ENCODE results near the gene PLCB4.
A peak's percentile ranks its signal among the peaks of the same experiment; 100 is the strongest.

PLCB4 gene

GRCh38 chr20:9204979-9205378 is 136.1 kb downstream of the PLCB4 start:
- DNase-seq (ENCODE audit: low read depth), result no peak
- no peak overlapping the region for H3K4me3 ChIP-seq (replicated peaks; ENCODE audit: low read depth, low read length)
- TF ChIP-seq, protein P1, sequence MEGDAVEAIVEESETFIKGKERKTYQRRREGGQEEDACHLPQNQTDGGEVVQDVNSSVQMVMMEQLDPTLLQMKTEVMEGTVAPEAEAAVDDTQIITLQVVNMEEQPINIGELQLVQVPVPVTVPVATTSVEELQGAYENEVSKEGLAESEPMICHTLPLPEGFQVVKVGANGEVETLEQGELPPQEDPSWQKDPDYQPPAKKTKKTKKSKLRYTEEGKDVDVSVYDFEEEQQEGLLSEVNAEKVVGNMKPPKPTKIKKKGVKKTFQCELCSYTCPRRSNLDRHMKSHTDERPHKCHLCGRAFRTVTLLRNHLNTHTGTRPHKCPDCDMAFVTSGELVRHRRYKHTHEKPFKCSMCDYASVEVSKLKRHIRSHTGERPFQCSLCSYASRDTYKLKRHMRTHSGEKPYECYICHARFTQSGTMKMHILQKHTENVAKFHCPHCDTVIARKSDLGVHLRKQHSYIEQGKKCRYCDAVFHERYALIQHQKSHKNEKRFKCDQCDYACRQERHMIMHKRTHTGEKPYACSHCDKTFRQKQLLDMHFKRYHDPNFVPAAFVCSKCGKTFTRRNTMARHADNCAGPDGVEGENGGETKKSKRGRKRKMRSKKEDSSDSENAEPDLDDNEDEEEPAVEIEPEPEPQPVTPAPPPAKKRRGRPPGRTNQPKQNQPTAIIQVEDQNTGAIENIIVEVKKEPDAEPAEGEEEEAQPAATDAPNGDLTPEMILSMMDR (IDR thresholded peaks at IDR 0.05; ENCODE audit: low read length, missing control alignments), result no peak

- no peak overlapping the region for H3K4me3 ChIP-seq (replicated peaks; ENCODE audit: low read depth, low read length)
- TF ChIP-seq, protein P1 (IDR thresholded peaks at IDR 0.05; ENCODE audit: low read length, missing control alignments), result no peak
- no peak for DNase-seq (ENCODE audit: low read depth)
Measured at GRCh38 chr20:9206486-9206885, 137.6 kb downstream of the PLCB4 start.

- DNase-seq (ENCODE audit: low read depth), result no peak
- no peak overlapping the region for H3K4me3 ChIP-seq (replicated peaks; ENCODE audit: low read depth, low read length)
- TF ChIP-seq, protein P1 (IDR thresholded peaks at IDR 0.05; ENCODE audit: low read length, missing control alignments), result no peak
Measured at GRCh38 chr20:9207253-9207652, 138.4 kb downstream of the PLCB4 start.

DNA sequence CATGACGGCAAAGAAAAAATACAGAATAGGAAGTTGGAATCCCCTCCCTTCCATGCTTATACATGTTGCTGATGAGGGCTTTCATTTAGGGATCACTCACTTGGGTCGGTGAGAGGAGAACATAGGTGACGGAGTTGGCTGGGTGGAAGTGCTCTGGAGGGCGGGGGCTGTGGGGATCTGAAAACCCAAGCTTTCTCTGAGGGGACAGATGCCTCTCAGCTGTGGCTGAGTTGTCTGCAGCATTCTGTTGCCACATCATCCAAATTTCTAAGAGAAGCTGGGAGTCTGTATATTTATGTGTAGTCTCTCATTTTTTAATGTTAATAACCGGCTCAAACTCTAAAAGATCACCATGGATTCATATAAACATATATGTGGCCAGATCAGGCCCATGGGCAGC is 141.5 kb downstream of the PLCB4 start:
- no peak overlapping the region for H3K4me3 ChIP-seq (replicated peaks; ENCODE audit: low read depth, low read length)
- DNase-seq (ENCODE audit: low read depth), result no peak
- TF ChIP-seq, protein P1 (IDR thresholded peaks at IDR 0.05; ENCODE audit: low read length, missing control alignments), result no peak

DNA sequence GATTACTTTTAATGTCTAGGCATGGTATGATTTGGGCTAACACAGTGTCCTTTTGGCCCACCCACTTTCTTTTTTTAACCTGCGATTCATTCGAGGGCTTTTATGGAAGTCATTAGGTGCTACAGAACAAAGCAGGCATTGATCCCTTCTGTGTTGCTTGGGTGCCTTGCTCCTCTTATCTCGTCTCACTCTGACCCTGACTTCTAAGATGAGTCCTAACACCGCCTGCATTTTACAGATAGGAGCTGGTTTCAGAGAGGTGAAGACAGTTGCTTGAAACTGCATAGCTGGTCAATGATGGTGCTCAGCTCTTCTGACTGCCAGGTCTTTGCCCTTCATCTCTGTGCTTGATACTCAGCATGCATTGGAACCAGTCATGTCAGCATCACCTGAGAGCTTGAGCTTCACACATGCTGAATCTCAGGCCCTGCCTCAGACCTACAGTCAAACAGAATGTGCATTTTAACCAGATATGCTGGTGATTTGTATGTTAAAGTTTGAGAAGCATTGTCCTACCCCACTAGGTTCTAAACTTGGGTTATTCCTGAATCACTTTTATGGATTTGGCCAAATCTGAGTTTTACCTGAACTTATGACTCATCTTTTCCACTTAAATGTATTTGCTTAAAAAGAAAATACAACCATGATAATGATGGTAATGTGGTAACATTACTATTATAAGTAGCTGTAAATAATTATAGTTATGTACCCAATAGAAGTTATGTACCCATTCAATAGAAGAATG is 142.3 kb downstream of the PLCB4 start:
- no peak for DNase-seq (ENCODE audit: low read depth)
- no peak overlapping the region for H3K4me3 ChIP-seq (replicated peaks; ENCODE audit: low read depth, low read length)
- TF ChIP-seq, protein P1 (IDR thresholded peaks at IDR 0.05; ENCODE audit: low read length, missing control alignments), result no peak

GRCh38 chr20:9212735-9213134 is 143.8 kb downstream of the PLCB4 start:
- no peak for DNase-seq (ENCODE audit: low read depth)
- TF ChIP-seq, protein P1 (IDR thresholded peaks at IDR 0.05; ENCODE audit: low read length, missing control alignments), result no peak

DNA sequence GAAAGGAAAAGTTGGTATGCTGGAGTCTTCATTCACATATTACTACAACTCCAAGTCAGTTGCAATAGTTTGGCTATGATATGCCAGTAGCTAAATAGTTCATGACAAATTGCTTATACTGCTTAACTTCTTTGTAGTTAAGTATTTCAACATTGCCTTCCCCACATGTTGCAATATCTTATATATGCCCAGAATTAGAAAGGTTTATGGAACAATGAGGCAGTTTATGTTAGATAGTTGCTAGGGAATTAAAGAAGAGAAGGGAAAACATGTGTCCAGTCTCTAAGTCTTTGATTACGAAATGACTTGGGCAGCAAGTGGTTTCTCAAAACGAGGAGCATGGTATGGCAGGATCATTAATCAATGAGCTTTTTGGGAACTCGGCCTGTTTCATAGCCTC is 145.8 kb downstream of the PLCB4 start:
- H3K4me3 ChIP-seq (replicated peaks; ENCODE audit: low read depth, low read length), result no peak overlapping the region
- DNase-seq (ENCODE audit: low read depth), result peak; percentile 98
- TF ChIP-seq, protein P1 (IDR thresholded peaks at IDR 0.05; ENCODE audit: low read length, missing control alignments), result no peak

More at GRCh38 chr20:9212735-9213134, 143.8 kb downstream of the PLCB4 start:
- H3K4me3 ChIP-seq (replicated peaks; ENCODE audit: low read depth, low read length), result no peak overlapping the region

Data from fibroblast of pulmonary artery (primary cell).